Ishikawa (cell line): ENCODE results near the gene ERBB3.

Experiments
- CEBPB ChIP-seq: IDR thresholded peaks from 2 replicates; pipeline ENCODE4 v1.6.1; 2012
- CREB1 ChIP-seq: IDR thresholded peaks from 2 replicates; pipeline ENCODE4 v1.6.1; 2012; ENCODE audit warnings: low read depth
- EGR1 ChIP-seq: IDR thresholded peaks from 2 replicates; pipeline ENCODE4 v1.6.1; 2012
- EP300 ChIP-seq: IDR thresholded peaks from 2 replicates; pipeline ENCODE4 v1.6.1; 2012; ENCODE audit warnings: borderline replicate concordance
- FOXM1 ChIP-seq: IDR thresholded peaks from 2 replicates; pipeline ENCODE4 v1.6.1; 2012; ENCODE audit warnings: low read depth, borderline replicate concordance
- NFIC ChIP-seq: IDR thresholded peaks from 2 replicates; pipeline ENCODE4 v1.6.1; 2012
- RAD21 ChIP-seq: IDR thresholded peaks from 2 replicates; pipeline ENCODE4 v1.6.1; 2012; ENCODE audit warnings: low read depth
- TAF1 ChIP-seq: IDR thresholded peaks from 2 replicates; pipeline ENCODE4 v1.6.1; 2012; ENCODE audit warnings: low read depth, mild to moderate bottlenecking
- TCF12 ChIP-seq: IDR thresholded peaks from 2 replicates; pipeline ENCODE4 v1.6.1; 2012; ENCODE audit warnings: low read depth
- TEAD4 ChIP-seq: IDR thresholded peaks from 2 replicates; pipeline ENCODE4 v1.6.1; 2012
- YY1 ChIP-seq: IDR thresholded peaks from 2 replicates; pipeline ENCODE4 v1.6.1; 2012; ENCODE audit warnings: low read depth
- ZBTB7A ChIP-seq: IDR thresholded peaks from 2 replicates; pipeline ENCODE4 v1.6.1; 2012; ENCODE audit warnings: low read depth
- TF ChIP-seq, protein P1 (sequence below): IDR thresholded peaks from 2 replicates; pipeline ENCODE4 v1.6.1; 2012; ENCODE audit warnings: low read depth, mild to moderate bottlenecking
- TF ChIP-seq, protein P2 (sequence below): IDR thresholded peaks from 2 replicates; pipeline ENCODE4 v1.6.1; 2012
- TF ChIP-seq, protein P3 (sequence below): IDR thresholded peaks from 2 replicates; pipeline ENCODE4 v1.6.1; 2012

The ERBB3 gene

DNA sequence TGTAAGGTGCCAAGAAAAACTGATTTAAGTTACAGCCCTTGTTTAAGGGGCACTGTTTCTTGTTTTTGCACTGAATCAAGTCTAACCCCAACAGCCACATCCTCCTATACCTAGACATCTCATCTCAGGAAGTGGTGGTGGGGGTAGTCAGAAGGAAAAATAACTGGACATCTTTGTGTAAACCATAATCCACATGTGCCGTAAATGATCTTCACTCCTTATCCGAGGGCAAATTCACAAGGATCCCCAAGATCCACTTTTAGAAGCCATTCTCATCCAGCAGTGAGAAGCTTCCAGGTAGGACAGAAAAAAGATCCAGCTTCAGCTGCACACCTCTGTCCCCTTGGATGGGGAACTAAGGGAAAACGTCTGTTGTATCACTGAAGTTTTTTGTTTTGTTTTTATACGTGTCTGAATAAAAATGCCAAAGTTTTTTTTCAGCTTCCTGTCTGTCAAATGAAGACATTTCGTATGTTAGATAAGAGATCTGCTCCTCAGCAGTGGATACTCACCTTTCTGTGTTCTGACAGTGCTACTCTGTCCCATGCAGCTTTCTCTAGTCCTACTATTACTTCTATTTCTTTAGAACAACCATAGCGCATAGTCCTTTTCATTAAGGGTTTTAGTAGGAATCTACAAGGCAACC is 23.2 kb downstream of the ERBB3 start:
- no peak for TF ChIP-seq CEBPB
- no peak for TF ChIP-seq NFIC
- TF ChIP-seq, protein P1, sequence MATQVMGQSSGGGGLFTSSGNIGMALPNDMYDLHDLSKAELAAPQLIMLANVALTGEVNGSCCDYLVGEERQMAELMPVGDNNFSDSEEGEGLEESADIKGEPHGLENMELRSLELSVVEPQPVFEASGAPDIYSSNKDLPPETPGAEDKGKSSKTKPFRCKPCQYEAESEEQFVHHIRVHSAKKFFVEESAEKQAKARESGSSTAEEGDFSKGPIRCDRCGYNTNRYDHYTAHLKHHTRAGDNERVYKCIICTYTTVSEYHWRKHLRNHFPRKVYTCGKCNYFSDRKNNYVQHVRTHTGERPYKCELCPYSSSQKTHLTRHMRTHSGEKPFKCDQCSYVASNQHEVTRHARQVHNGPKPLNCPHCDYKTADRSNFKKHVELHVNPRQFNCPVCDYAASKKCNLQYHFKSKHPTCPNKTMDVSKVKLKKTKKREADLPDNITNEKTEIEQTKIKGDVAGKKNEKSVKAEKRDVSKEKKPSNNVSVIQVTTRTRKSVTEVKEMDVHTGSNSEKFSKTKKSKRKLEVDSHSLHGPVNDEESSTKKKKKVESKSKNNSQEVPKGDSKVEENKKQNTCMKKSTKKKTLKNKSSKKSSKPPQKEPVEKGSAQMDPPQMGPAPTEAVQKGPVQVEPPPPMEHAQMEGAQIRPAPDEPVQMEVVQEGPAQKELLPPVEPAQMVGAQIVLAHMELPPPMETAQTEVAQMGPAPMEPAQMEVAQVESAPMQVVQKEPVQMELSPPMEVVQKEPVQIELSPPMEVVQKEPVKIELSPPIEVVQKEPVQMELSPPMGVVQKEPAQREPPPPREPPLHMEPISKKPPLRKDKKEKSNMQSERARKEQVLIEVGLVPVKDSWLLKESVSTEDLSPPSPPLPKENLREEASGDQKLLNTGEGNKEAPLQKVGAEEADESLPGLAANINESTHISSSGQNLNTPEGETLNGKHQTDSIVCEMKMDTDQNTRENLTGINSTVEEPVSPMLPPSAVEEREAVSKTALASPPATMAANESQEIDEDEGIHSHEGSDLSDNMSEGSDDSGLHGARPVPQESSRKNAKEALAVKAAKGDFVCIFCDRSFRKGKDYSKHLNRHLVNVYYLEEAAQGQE = no peak
- no peak for TF ChIP-seq EGR1

DNA sequence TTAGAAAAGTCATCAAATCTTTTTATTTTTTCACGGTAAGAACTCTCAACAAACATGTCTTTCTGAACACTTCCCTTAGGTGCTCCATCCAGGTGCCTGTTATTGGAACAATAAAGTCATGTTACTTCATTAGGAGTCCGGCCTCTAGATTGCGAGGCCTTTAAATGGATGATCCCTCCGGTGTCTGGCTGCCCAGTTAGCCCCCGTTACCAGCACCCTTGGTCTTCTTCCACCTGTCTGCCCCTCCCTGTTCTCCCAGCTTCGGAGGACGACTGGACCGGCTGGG is 23.8 kb downstream of the ERBB3 start:
- peak; percentile 60; the same call in 1 of the 2 replicates for TF ChIP-seq EP300
- TF ChIP-seq EGR1 = no peak
- no peak for TF ChIP-seq TEAD4
- no peak for TF ChIP-seq FOXM1
- TF ChIP-seq, protein P2, sequence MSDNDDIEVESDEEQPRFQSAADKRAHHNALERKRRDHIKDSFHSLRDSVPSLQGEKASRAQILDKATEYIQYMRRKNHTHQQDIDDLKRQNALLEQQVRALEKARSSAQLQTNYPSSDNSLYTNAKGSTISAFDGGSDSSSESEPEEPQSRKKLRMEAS = no peak
- TF ChIP-seq, protein P3, sequence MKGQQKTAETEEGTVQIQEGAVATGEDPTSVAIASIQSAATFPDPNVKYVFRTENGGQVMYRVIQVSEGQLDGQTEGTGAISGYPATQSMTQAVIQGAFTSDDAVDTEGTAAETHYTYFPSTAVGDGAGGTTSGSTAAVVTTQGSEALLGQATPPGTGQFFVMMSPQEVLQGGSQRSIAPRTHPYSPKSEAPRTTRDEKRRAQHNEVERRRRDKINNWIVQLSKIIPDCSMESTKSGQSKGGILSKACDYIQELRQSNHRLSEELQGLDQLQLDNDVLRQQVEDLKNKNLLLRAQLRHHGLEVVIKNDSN = no peak
- TF ChIP-seq CEBPB = no peak
- TF ChIP-seq, protein P1 = no peak
- TF ChIP-seq NFIC = no peak
- TF ChIP-seq RAD21 = 0 out of 2 replicates have a peak, but pooled peaks have one; percentile 2
- no peak; the same call in 1 of the 2 replicates for TF ChIP-seq TCF12
- no peak for TF ChIP-seq ZBTB7A
- TF ChIP-seq CREB1 = no peak; the same call in 1 of the 2 replicates
- no peak for TF ChIP-seq TAF1
- peak; percentile 40; the same call in 1 of the 2 replicates for TF ChIP-seq YY1

DNA sequence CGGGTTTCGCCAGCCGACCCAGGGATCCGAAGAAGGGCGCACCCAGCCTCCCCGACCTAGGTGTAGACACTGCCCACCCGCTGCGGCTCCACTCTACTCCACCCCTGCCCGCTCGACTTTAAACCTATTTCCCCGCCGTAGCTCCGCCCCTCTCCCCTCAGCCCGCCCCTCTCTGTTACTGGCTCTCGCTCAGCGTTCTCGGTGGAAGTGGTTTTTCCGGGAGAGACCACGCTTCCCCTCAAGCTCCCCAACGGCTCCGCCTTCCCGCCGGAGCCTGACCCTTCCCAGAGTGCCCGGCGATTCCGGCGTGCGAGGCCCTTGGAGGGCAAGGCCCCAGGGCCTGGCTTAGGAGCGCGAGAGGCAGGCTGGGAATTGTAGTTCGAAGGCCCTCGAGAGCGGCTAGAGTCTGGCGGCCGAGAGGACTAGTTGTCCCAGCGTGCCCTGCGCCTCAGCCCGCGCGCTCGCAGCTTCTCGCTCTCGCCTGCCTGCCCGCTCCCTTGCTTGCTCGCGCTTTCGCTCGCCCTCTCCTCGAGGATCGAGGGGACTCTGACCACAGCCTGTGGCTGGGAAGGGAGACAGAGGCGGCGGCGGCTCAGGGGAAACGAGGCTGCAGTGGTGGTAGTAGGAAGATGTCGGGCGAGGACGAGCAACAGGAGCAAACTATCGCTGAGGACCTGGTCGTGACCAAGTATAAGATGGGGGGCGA is 24.3 kb downstream of the ERBB3 start, which contains the start of gene PA2G4:
PA2G4 (plus strand) TSS at position 451 of the 706 bp plus-strand sequence; CDS start at position 630, 179 bp downstream.
- peak; percentile 46 for TF ChIP-seq TCF12
- peak; percentile 38; the same call in 1 of the 2 replicates for TF ChIP-seq CREB1
- TF ChIP-seq, protein P1 = no peak
- TF ChIP-seq EGR1 = no peak
- no peak for TF ChIP-seq FOXM1
- peak; percentile 6; the same call in 1 of the 2 replicates for TF ChIP-seq NFIC
- TF ChIP-seq, protein P2 = peak; percentile 97
- TF ChIP-seq, protein P3 = no peak; the same call in 1 of the 2 replicates
- peak; percentile 68 for TF ChIP-seq YY1
- TF ChIP-seq TEAD4 = peak; percentile 5; the same call in 1 of the 2 replicates
- TF ChIP-seq CEBPB = no peak
- no peak; the same call in 1 of the 2 replicates for TF ChIP-seq EP300
- peak; percentile 87 for TF ChIP-seq TAF1
- TF ChIP-seq ZBTB7A = no peak; the same call in 1 of the 2 replicates
- TF ChIP-seq RAD21 = peak; percentile 21; the same call in 1 of the 2 replicates
